Left lung (tissue), 10 donors: ENCODE data around the gene AMIGO2. TPM values are rescaled to one million over a fixed set of nuclear protein-coding genes. Genes with fewer than 3 reads are reported as not detected.
"Not testable (repeated sequence)": the region's sequence is repeated elsewhere in the genome, so short reads cannot be mapped to it uniquely, and the experiment has no call there.

ENCODE experiments used
- ATAC-seq: fragments of 200-7000 bp; cut with Tn5 transposase; one replicate; pipeline ENCODE4 v1.9.1; 2020; ENCODE audit warnings: moderate library complexity
- DNase-seq, 4 donors: peaks; one replicate each; pipeline ENCODE4 v3.0.0-alpha.2; 2013 to 2020
- H3K27ac ChIP-seq, 2 donors: fragments of 200-600 bp; sonication (generic) in 1 of 2; one replicate each; pipeline versions ENCODE4 v1.5.0 to v1.8.0; 2020 to 2021
- H3K27me3 ChIP-seq, 2 donors: fragments of 200-600 bp; sonication (generic) in 1 of 2; one replicate each; pipeline versions ENCODE4 v1.5.0 to v1.8.0; 2020 to 2021
- H3K36me3 ChIP-seq, 2 donors: fragments of 200-600 bp; sonication (generic) in 1 of 2; one replicate each; pipeline versions ENCODE4 v1.5.0 to v1.8.0; 2020 to 2021
- H3K4me1 ChIP-seq, 2 donors: fragments of 200-600 bp; one replicate each; pipeline ENCODE4 v1.8.0; 2021
- H3K4me3 ChIP-seq, 2 donors: fragments of 200-600 bp; sonication (generic) in 1 of 2; one replicate each; pipeline versions ENCODE4 v1.5.0 to v1.8.0; 2020 to 2021; ENCODE audit warnings: mild to moderate bottlenecking in 1 of 2
- H3K9me3 ChIP-seq, 2 donors: fragments of 200-600 bp; sonication (generic) in 1 of 2; one replicate each; pipeline versions ENCODE4 v1.5.0 to v1.8.0; 2020 to 2021
- CTCF ChIP-seq, 2 donors: fragments of 200-600 bp; sonication (generic) in 1 of 2; IDR thresholded peaks; one replicate each; pipeline versions ENCODE4 v1.5.0 to v1.8.0; 2021; ENCODE audit warnings: antibody characterized with exemption in 2 of 2
- intact Hi-C, 2 donors: fragments of 100-400 bp; cut with DNase I; formaldehyde crosslinking; loops; one replicate each; pipeline versions ENCODE4 v1.11.2 to v1.14.2; 2022
- polyA plus RNA-seq, 6 donors: library from polyadenylated mRNA; unstranded; fragments of 120-200 nt; gene quantifications; one replicate each; pipeline ENCODE4 v1.2.1, GENCODE V29; 2013; ENCODE audit not compliant: insufficient read length in 6 of 6
- total RNA-seq, 2 donors: library from RNA; stranded (reverse); fragmentation: NEBNext Ultra II Directional; extraction: Animal tissue kit (Norgen Biotek cat#: 25700); gene quantifications; one replicate each; pipeline ENCODE4 v1.2.1, GENCODE V29; 2021
- donor health status: DM: no; HTN: yes; CAD: no.
- donor health status: DM: no; HTN: no; CAD: no.

The AMIGO2 gene
- total and polyA plus RNA-seq, 8 donors = 2.4 to 17.6 (median 3.1) TPM

- no peaks in the 10 kb centered on the region for H3K9me3 ChIP-seq
- no peak for ATAC-seq
- no peak for TF ChIP-seq CTCF (IDR thresholded peaks at IDR 0.05)
- no peak for DNase-seq
- no peaks in the 10 kb centered on the region for H3K4me1 ChIP-seq
- no peaks in the 10 kb centered on the region for H3K36me3 ChIP-seq
- intact Hi-C loops = no loop called here
- H3K27me3 ChIP-seq = no peaks in the 10 kb centered on the region
- no peak overlapping the region for H3K27ac ChIP-seq
- no peak overlapping the region for H3K4me3 ChIP-seq
Observed at GRCh38 chr12:47122602-47123001, 42.8 kb upstream of the AMIGO2 start.

GRCh38 chr12:47121146-47121545 is 41.4 kb upstream of the AMIGO2 start:
- TF ChIP-seq CTCF (IDR thresholded peaks at IDR 0.05) = no peak
- intact Hi-C loops = no loop called here
- DNase-seq (no peak), ATAC-seq (no peak)
- Histone ChIP-seq H3K36me3 (no peaks in the 10 kb centered on the region), H3K27ac (no peak overlapping the region), H3K4me3 (no peak overlapping the region), H3K9me3 (no peaks in the 10 kb centered on the region), H3K4me1 (no peaks in the 10 kb centered on the region), H3K27me3 (no peaks in the 10 kb centered on the region)

GRCh38 chr12:47120736-47121135 is 41.0 kb upstream of the AMIGO2 start:
- Histone ChIP-seq H3K27me3 (no peaks in the 10 kb centered on the region), H3K36me3 (no peaks in the 10 kb centered on the region), H3K9me3 (no peaks in the 10 kb centered on the region), H3K4me1 (no peaks in the 10 kb centered on the region), H3K4me3 (no peak overlapping the region), H3K27ac (no peak overlapping the region)
- no peak for TF ChIP-seq CTCF (IDR thresholded peaks at IDR 0.05)
- intact Hi-C loops = no loop called here
- no peak for DNase-seq
- ATAC-seq = no peak

GRCh38 chr12:47117305-47117704 is 37.5 kb upstream of the AMIGO2 start:
- H3K4me3 ChIP-seq, H3K4me1 ChIP-seq, H3K27ac ChIP-seq, H3K27me3 ChIP-seq, H3K36me3 ChIP-seq, H3K9me3 ChIP-seq, ATAC-seq, intact Hi-C loops, DNase-seq: not testable (repeated sequence)

GRCh38 chr12:47114481-47114892 is 34.7 kb upstream of the AMIGO2 start:
- Histone ChIP-seq H3K36me3 (no peaks in the 10 kb centered on the region), H3K4me1 (no peaks in the 10 kb centered on the region), H3K9me3 (no peaks in the 10 kb centered on the region), H3K4me3 (no peak overlapping the region), H3K27ac (no peak overlapping the region), H3K27me3 (no peaks in the 10 kb centered on the region)
- DNase-seq (no peak), ATAC-seq (no peak)
- TF ChIP-seq CTCF (IDR thresholded peaks at IDR 0.05) = no peak
- intact Hi-C loops = no loop called here

- no peak for ATAC-seq
- no peaks in the 10 kb centered on the region for H3K4me1 ChIP-seq
- no peak for TF ChIP-seq CTCF (IDR thresholded peaks at IDR 0.05)
- no peak overlapping the region for H3K4me3 ChIP-seq
- no peak for DNase-seq
- no peaks in the 10 kb centered on the region for H3K36me3 ChIP-seq
- intact Hi-C loops = no loop called here
- no peaks in the 10 kb centered on the region for H3K27me3 ChIP-seq
- no peak overlapping the region for H3K27ac ChIP-seq
- no peaks in the 10 kb centered on the region for H3K9me3 ChIP-seq
Observed at GRCh38 chr12:47112679-47113078, 32.9 kb upstream of the AMIGO2 start.
